ENCODE results near the gene SARDH. TPM values are rescaled to one million over a fixed set of nuclear protein-coding genes. Genes with fewer than 3 reads are reported as not detected.

The SARDH gene
- total and polyA plus RNA-seq, 4 donors: 0.84 to 3.0 (median 2.0) TPM; not detected in 1

- Histone ChIP-seq H3K4me3 (ENCODE audit: low read length in 2 of 2) (no peak overlapping the region), H3K36me3 (ENCODE audit: control insufficient read depth in 1 of 2, insufficient read depth in 2 of 2, low read length in 1 of 2) (no peaks in the 10 kb centered on the region), H3K27ac (ENCODE audit: low read depth in 1 of 2, low read length in 2 of 2) (no peak overlapping the region), H3K4me1 (ENCODE audit: control insufficient read depth in 1 of 2, insufficient read depth in 2 of 2, low read length in 2 of 2) (no peaks in the 10 kb centered on the region), H3K9me3 (ENCODE audit: control insufficient read depth, low read length) (peaks cover 6% of the 10 kb centered on the region), H3K27me3 (ENCODE audit: control insufficient read depth in 1 of 2, insufficient read depth in 2 of 2, low read length in 1 of 2) (no peaks in the 10 kb centered on the region)
- intact Hi-C loops (cut with DNase I): no loop called here
- 50 to 58% methylated on average over 5 of the region's 5 CpGs for WGBS, 2 donors
- no peak for DNase-seq
- no peak for ATAC-seq (ENCODE audit: low FRiP score)
These were observed 115.6 kb downstream of the SARDH start for GRCh38 chr9:133622555-133622954.

GRCh38 chr9:133621725-133622267 is 116.4 kb downstream of the SARDH start:
- Histone ChIP-seq H3K9me3 (ENCODE audit: control insufficient read depth, low read length) (peaks cover 6% of the 10 kb centered on the region), H3K36me3 (ENCODE audit: control insufficient read depth in 1 of 2, insufficient read depth in 2 of 2, low read length in 1 of 2) (no peaks in the 10 kb centered on the region), H3K4me1 (ENCODE audit: control insufficient read depth in 1 of 2, insufficient read depth in 2 of 2, low read length in 2 of 2) (no peaks in the 10 kb centered on the region), H3K27ac (ENCODE audit: low read depth in 1 of 2, low read length in 2 of 2) (no peak overlapping the region), H3K27me3 (ENCODE audit: control insufficient read depth in 1 of 2, insufficient read depth in 2 of 2, low read length in 1 of 2) (no peaks in the 10 kb centered on the region), H3K4me3 (ENCODE audit: low read length in 2 of 2) (no peak overlapping the region)
- 64 to 72% methylated on average over 11 of the region's 11 CpGs for WGBS, 2 donors
- DNase-seq (peak in 1 of 2 donors; percentile 42), ATAC-seq (ENCODE audit: low FRiP score) (no peak)
- intact Hi-C loops (cut with DNase I): no loop called here

- Histone ChIP-seq H3K9me3 (ENCODE audit: control insufficient read depth, low read length) (no peaks in the 10 kb centered on the region), H3K4me3 (ENCODE audit: low read length in 2 of 2) (no peak overlapping the region), H3K27ac (ENCODE audit: low read depth in 1 of 2, low read length in 2 of 2) (no peak overlapping the region), H3K27me3 (ENCODE audit: control insufficient read depth in 1 of 2, insufficient read depth in 2 of 2, low read length in 1 of 2) (no peaks in the 10 kb centered on the region), H3K36me3 (ENCODE audit: control insufficient read depth in 1 of 2, insufficient read depth in 2 of 2, low read length in 1 of 2) (no peaks in the 10 kb centered on the region), H3K4me1 (ENCODE audit: control insufficient read depth in 1 of 2, insufficient read depth in 2 of 2, low read length in 2 of 2) (no peaks in the 10 kb centered on the region)
- WGBS, 2 donors: 32% methylated on average over 8 of the region's 8 CpGs
- DNase-seq (peak in 1 of 2 donors; percentile 20), ATAC-seq (ENCODE audit: low FRiP score) (no peak)
- intact Hi-C loops (cut with DNase I): no loop called here
These were observed 118.4 kb downstream of the SARDH start for GRCh38 chr9:133619791-133620190.

- H3K4me1 ChIP-seq (ENCODE audit: control insufficient read depth in 1 of 2, insufficient read depth in 2 of 2, low read length in 2 of 2): no peaks in the 10 kb centered on the region
- intact Hi-C loops (cut with DNase I): no loop called here
- ATAC-seq (ENCODE audit: low FRiP score) (no peak), DNase-seq (no peak)
- no peaks in the 10 kb centered on the region for H3K36me3 ChIP-seq (ENCODE audit: control insufficient read depth in 1 of 2, insufficient read depth in 2 of 2, low read length in 1 of 2)
- no peak overlapping the region for H3K27ac ChIP-seq (ENCODE audit: low read depth in 1 of 2, low read length in 2 of 2)
- H3K9me3 ChIP-seq (ENCODE audit: control insufficient read depth, low read length): no peaks in the 10 kb centered on the region
- no peaks in the 10 kb centered on the region for H3K27me3 ChIP-seq (ENCODE audit: control insufficient read depth in 1 of 2, insufficient read depth in 2 of 2, low read length in 1 of 2)
- no peak overlapping the region for H3K4me3 ChIP-seq (ENCODE audit: low read length in 2 of 2)
- 80 to 84% methylated on average over 10 of the region's 10 CpGs for WGBS, 2 donors
These were observed 119.4 kb downstream of the SARDH start for GRCh38 chr9:133618726-133619125.

- WGBS, 2 donors: 78 to 79% methylated on average over 13 of the region's 13 CpGs
- Histone ChIP-seq H3K27me3 (ENCODE audit: control insufficient read depth in 1 of 2, insufficient read depth in 2 of 2, low read length in 1 of 2) (no peaks in the 10 kb centered on the region), H3K27ac (ENCODE audit: low read depth in 1 of 2, low read length in 2 of 2) (no peak overlapping the region), H3K9me3 (ENCODE audit: control insufficient read depth, low read length) (no peaks in the 10 kb centered on the region), H3K36me3 (ENCODE audit: control insufficient read depth in 1 of 2, insufficient read depth in 2 of 2, low read length in 1 of 2) (no peaks in the 10 kb centered on the region), H3K4me1 (ENCODE audit: control insufficient read depth in 1 of 2, insufficient read depth in 2 of 2, low read length in 2 of 2) (no peaks in the 10 kb centered on the region), H3K4me3 (ENCODE audit: low read length in 2 of 2) (no peak overlapping the region)
- intact Hi-C loops (cut with DNase I): no loop called here
- no peak for ATAC-seq (ENCODE audit: low FRiP score)
- DNase-seq: no peak
These were observed 121.3 kb downstream of the SARDH start for GRCh38 chr9:133616643-133617405.

GRCh38 chr9:133615606-133616188 is 122.5 kb downstream of the SARDH start:
- intact Hi-C loops (cut with DNase I): no loop called here
- ATAC-seq (ENCODE audit: low FRiP score) (no peak), DNase-seq (peak in 1 of 2 donors; percentile 63)
- Histone ChIP-seq H3K9me3 (ENCODE audit: control insufficient read depth, low read length) (no peaks in the 10 kb centered on the region), H3K4me3 (ENCODE audit: low read length in 2 of 2) (no peak overlapping the region), H3K27ac (ENCODE audit: low read depth in 1 of 2, low read length in 2 of 2) (no peak overlapping the region), H3K4me1 (ENCODE audit: control insufficient read depth in 1 of 2, insufficient read depth in 2 of 2, low read length in 2 of 2) (no peaks in the 10 kb centered on the region), H3K27me3 (ENCODE audit: control insufficient read depth in 1 of 2, insufficient read depth in 2 of 2, low read length in 1 of 2) (no peaks in the 10 kb centered on the region), H3K36me3 (ENCODE audit: control insufficient read depth in 1 of 2, insufficient read depth in 2 of 2, low read length in 1 of 2) (no peaks in the 10 kb centered on the region)
- WGBS, 2 donors: 71 to 79% methylated on average over 12 to 13 of the region's 13 CpGs

- H3K36me3 ChIP-seq (ENCODE audit: control insufficient read depth in 1 of 2, insufficient read depth in 2 of 2, low read length in 1 of 2): no peaks in the 10 kb centered on the region
- ATAC-seq (ENCODE audit: low FRiP score) (no peak), DNase-seq (no peak)
- H3K4me1 ChIP-seq (ENCODE audit: control insufficient read depth in 1 of 2, insufficient read depth in 2 of 2, low read length in 2 of 2): no peaks in the 10 kb centered on the region
- intact Hi-C loops (cut with DNase I): no loop called here
- WGBS, 2 donors: 26 to 28% methylated on average over 16 of the region's 16 CpGs
- H3K9me3 ChIP-seq (ENCODE audit: control insufficient read depth, low read length): no peaks in the 10 kb centered on the region
- no peaks in the 10 kb centered on the region for H3K27me3 ChIP-seq (ENCODE audit: control insufficient read depth in 1 of 2, insufficient read depth in 2 of 2, low read length in 1 of 2)
- no peak overlapping the region for H3K4me3 ChIP-seq (ENCODE audit: low read length in 2 of 2)
- no peak overlapping the region for H3K27ac ChIP-seq (ENCODE audit: low read depth in 1 of 2, low read length in 2 of 2)
These were observed 123.0 kb downstream of the SARDH start for GRCh38 chr9:133615186-133615585.

GRCh38 chr9:133614678-133615077 is 123.5 kb downstream of the SARDH start:
- no peak for ATAC-seq (ENCODE audit: low FRiP score)
- intact Hi-C loops (cut with DNase I): no loop called here
- no peak overlapping the region for H3K27ac ChIP-seq (ENCODE audit: low read depth in 1 of 2, low read length in 2 of 2)
- no peaks in the 10 kb centered on the region for H3K4me1 ChIP-seq (ENCODE audit: control insufficient read depth in 1 of 2, insufficient read depth in 2 of 2, low read length in 2 of 2)
- no peaks in the 10 kb centered on the region for H3K9me3 ChIP-seq (ENCODE audit: control insufficient read depth, low read length)
- H3K36me3 ChIP-seq (ENCODE audit: control insufficient read depth in 1 of 2, insufficient read depth in 2 of 2, low read length in 1 of 2): no peaks in the 10 kb centered on the region
- peak in 1 of 2 donors; percentile 44 for DNase-seq
- WGBS, 2 donors: 60 to 65% methylated on average over 5 of the region's 5 CpGs
- H3K27me3 ChIP-seq (ENCODE audit: control insufficient read depth in 1 of 2, insufficient read depth in 2 of 2, low read length in 1 of 2): no peaks in the 10 kb centered on the region
- no peak overlapping the region for H3K4me3 ChIP-seq (ENCODE audit: low read length in 2 of 2)

GRCh38 chr9:133614056-133614455 is 124.1 kb downstream of the SARDH start:
- Histone ChIP-seq H3K27ac (ENCODE audit: low read depth in 1 of 2, low read length in 2 of 2) (no peak overlapping the region), H3K9me3 (ENCODE audit: control insufficient read depth, low read length) (no peaks in the 10 kb centered on the region), H3K36me3 (ENCODE audit: control insufficient read depth in 1 of 2, insufficient read depth in 2 of 2, low read length in 1 of 2) (no peaks in the 10 kb centered on the region), H3K27me3 (ENCODE audit: control insufficient read depth in 1 of 2, insufficient read depth in 2 of 2, low read length in 1 of 2) (no peaks in the 10 kb centered on the region), H3K4me3 (ENCODE audit: low read length in 2 of 2) (no peak overlapping the region), H3K4me1 (ENCODE audit: control insufficient read depth in 1 of 2, insufficient read depth in 2 of 2, low read length in 2 of 2) (no peaks in the 10 kb centered on the region)
- intact Hi-C loops (cut with DNase I): no loop called here
- ATAC-seq (ENCODE audit: low FRiP score): no peak
- DNase-seq: peak in 1 of 2 donors; percentile 51
- WGBS, 2 donors: 66 to 70% methylated on average over 10 of the region's 10 CpGs

Measured in aorta (tissue), 5 donors.